ENCODE results near the gene ARID1B. TPM values are rescaled to one million over a fixed set of nuclear protein-coding genes. Genes with fewer than 3 reads are reported as not detected.

The ARID1B gene
- total RNA-seq, 1 experiment from 2014 or later, result 42.8 TPM

GRCh38 chr6:156816505-156816904, 39.3 kb downstream of the ARID1B start:
- POLR2A ChIA-PET (ENCODE audit: unreplicated experiment), result no interaction called here

GRCh38 chr6:156820089-156820798, 43.1 kb downstream of the ARID1B start:
- no peak for DNase-seq
- Histone ChIP-seq H3K9me3 (ENCODE audit: insufficient read depth, low read depth) (no peaks in the 10 kb centered on the region), H4K20me1 (ENCODE audit: insufficient read depth) (peaks cover 24% of the 10 kb centered on the region; the same call in 1 of the 2 replicates), H3K79me2 (ENCODE audit: low read depth) (peaks cover 85% of the 10 kb centered on the region), H3K27me3 (ENCODE audit: insufficient read depth, low read depth) (no peaks in the 10 kb centered on the region), H3K9me2 (ENCODE audit: insufficient read depth) (no peaks in the 10 kb centered on the region), H3K4me2 (no peak overlapping the region), H3K4me1 (replicated peaks; ENCODE audit: insufficient read depth) (no peaks in the 10 kb centered on the region), H3F3A (ENCODE audit: insufficient read depth, low read depth) (peaks cover 6% of the 10 kb centered on the region; the same call in 1 of the 2 replicates), H3K27ac (no peak overlapping the region), H2AFZ (no peak overlapping the region), H3K4me3 (no peak overlapping the region), H3K36me3 (ENCODE audit: low read depth) (no peaks in the 10 kb centered on the region)
- TF ChIP-seq CTCF (conservative IDR thresholded peaks at IDR 0.05) (no peak), EZH2 (IDR thresholded peaks at IDR 0.05; ENCODE audit: low read depth) (no peak)
- ChIA-PET POLR2A (ENCODE audit: unreplicated experiment) (no interaction called here), CTCF (no interaction called here)
- intact Hi-C loops (cut with micrococcal nuclease; ENCODE audit: unreplicated experiment), result no loop called here
- BruUV-seq (replicated peaks), result no TSS peak

More at GRCh38 chr6:156816505-156816904, 39.3 kb downstream of the ARID1B start:
- H4K20me1 ChIP-seq (ENCODE audit: insufficient read depth), result peaks cover 11% of the 10 kb centered on the region; the same call in 1 of the 2 replicates
- no peaks in the 10 kb centered on the region for H3K4me1 ChIP-seq (replicated peaks; ENCODE audit: insufficient read depth)
- H3K9me3 ChIP-seq (ENCODE audit: insufficient read depth, low read depth), result no peaks in the 10 kb centered on the region
- no TSS peak for BruUV-seq (replicated peaks)
- no peak overlapping the region for H3K4me3 ChIP-seq
- no peak overlapping the region for H3K4me2 ChIP-seq
- H3F3A ChIP-seq (ENCODE audit: insufficient read depth, low read depth), result peaks cover 6% of the 10 kb centered on the region; the same call in 1 of the 2 replicates
- peaks cover 84% of the 10 kb centered on the region for H3K79me2 ChIP-seq (ENCODE audit: low read depth)
- CTCF ChIA-PET, result no interaction called here
- no peak for DNase-seq
- no peaks in the 10 kb centered on the region for H3K27me3 ChIP-seq (ENCODE audit: insufficient read depth, low read depth)
- intact Hi-C loops (cut with micrococcal nuclease; ENCODE audit: unreplicated experiment), result no loop called here
- H3K27ac ChIP-seq, result no peak overlapping the region
- no peak overlapping the region for H2AFZ ChIP-seq
- no peak for TF ChIP-seq CTCF (conservative IDR thresholded peaks at IDR 0.05)
- TF ChIP-seq EZH2 (IDR thresholded peaks at IDR 0.05; ENCODE audit: low read depth), result no peak
- H3K9me2 ChIP-seq (ENCODE audit: insufficient read depth), result no peaks in the 10 kb centered on the region
- H3K36me3 ChIP-seq (ENCODE audit: low read depth), result no peaks in the 10 kb centered on the region

- Histone ChIP-seq H3K9me3 (ENCODE audit: insufficient read depth, low read depth) (no peaks in the 10 kb centered on the region), H3K9me2 (ENCODE audit: insufficient read depth) (no peaks in the 10 kb centered on the region), H3K27ac (no peak overlapping the region), H3K4me2 (no peak overlapping the region), H2AFZ (no peak overlapping the region), H3K4me3 (no peak overlapping the region), H3F3A (ENCODE audit: insufficient read depth, low read depth) (no peaks in the 10 kb centered on the region), H3K4me1 (replicated peaks; ENCODE audit: insufficient read depth) (peaks cover 2% of the 10 kb centered on the region), H4K20me1 (ENCODE audit: insufficient read depth) (peaks cover 24% of the 10 kb centered on the region; the same call in 1 of the 2 replicates), H3K36me3 (ENCODE audit: low read depth) (no peaks in the 10 kb centered on the region), H3K27me3 (ENCODE audit: insufficient read depth, low read depth) (no peaks in the 10 kb centered on the region), H3K79me2 (ENCODE audit: low read depth) (peaks cover 83% of the 10 kb centered on the region)
- intact Hi-C loops (cut with micrococcal nuclease; ENCODE audit: unreplicated experiment), result no loop called here
- TF ChIP-seq CTCF (conservative IDR thresholded peaks at IDR 0.05), result no peak
- TF ChIP-seq EZH2 (IDR thresholded peaks at IDR 0.05; ENCODE audit: low read depth), result no peak
- CTCF ChIA-PET, result no interaction called here
- POLR2A ChIA-PET (ENCODE audit: unreplicated experiment), result no interaction called here
- no TSS peak for BruUV-seq (replicated peaks)
- no peak for DNase-seq
Observed at GRCh38 chr6:156821707-156822106, 44.5 kb downstream of the ARID1B start.

Data from PC-9 (cell line).